ENCODE results near the gene CRLF2.
"Not testable (repeated sequence)": the region's sequence is repeated elsewhere in the genome, so short reads cannot be mapped to it uniquely, and the experiment has no call there.

The CRLF2 gene

DNA sequence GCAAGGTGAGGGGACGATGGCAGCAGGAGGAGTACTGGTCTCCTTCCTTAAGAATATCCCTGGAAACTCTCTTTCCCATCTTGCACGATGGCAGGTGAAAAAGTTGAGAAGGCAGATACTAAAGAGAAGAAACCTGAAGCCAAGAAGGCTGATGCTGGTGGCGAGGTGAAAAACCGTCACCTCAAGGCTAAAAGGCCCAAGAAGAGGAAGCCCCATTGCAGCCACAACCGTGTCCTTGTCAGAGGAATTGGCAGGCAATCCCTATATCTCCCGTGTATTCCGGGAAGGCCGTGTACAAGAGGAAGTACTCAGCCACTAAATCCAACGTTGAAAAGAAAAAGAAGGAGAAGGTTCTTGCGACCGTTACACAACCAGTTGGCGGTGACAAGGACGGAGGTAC is 40.0 kb downstream of the CRLF2 start:
- TF ChIP-seq, protein P1, sequence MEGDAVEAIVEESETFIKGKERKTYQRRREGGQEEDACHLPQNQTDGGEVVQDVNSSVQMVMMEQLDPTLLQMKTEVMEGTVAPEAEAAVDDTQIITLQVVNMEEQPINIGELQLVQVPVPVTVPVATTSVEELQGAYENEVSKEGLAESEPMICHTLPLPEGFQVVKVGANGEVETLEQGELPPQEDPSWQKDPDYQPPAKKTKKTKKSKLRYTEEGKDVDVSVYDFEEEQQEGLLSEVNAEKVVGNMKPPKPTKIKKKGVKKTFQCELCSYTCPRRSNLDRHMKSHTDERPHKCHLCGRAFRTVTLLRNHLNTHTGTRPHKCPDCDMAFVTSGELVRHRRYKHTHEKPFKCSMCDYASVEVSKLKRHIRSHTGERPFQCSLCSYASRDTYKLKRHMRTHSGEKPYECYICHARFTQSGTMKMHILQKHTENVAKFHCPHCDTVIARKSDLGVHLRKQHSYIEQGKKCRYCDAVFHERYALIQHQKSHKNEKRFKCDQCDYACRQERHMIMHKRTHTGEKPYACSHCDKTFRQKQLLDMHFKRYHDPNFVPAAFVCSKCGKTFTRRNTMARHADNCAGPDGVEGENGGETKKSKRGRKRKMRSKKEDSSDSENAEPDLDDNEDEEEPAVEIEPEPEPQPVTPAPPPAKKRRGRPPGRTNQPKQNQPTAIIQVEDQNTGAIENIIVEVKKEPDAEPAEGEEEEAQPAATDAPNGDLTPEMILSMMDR (conservative IDR thresholded peaks at IDR 0.05; ENCODE audit: low read depth, low read length), result no peak

DNA sequence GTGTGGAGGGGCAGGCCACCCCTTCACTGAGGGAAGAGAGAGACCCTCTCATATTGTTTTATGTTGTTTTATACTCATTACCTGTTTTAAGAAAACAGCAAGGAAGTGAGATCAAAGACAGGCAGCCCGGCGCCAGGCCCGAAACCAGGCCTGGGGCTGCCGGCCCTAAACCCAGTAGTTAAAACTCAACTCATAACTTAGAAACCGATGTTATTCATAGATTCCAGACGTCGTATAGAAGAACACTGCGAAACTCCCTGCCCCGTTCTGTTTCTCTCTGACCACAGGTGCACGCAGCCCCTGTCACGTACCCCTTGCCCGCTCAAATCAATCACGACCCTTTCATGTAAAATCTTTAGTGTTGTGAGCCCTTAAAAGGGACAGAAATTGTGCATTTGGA is 40.5 kb downstream of the CRLF2 start:
- not testable (repeated sequence) for H3K4me3 ChIP-seq (ENCODE audit: low read depth, low read length)

More for the DNA sequence above, 40.0 kb downstream of the CRLF2 start:
- H3K4me3 ChIP-seq (ENCODE audit: low read depth, low read length), result no peak overlapping the region
- no peak for DNase-seq (ENCODE audit: low read depth)

DNA sequence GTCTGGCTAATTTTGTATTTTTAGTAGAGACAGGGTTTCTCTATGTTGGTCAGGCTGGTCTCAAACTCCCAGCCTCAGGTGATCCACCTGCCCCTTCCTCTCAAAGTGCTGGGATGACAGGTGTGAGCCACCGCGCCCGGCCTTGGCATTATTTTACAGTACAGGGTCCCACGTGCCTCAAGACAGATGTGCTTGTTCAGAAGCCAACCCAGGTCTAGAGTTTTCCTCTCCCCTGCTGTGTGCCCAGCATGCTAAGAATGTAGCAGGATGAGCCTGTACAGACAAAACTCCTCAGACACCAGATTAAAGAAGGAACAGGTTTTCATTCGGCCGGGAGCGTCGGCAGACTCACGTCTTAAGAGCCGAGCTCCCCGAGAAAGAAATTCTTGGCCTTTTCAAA is 42.2 kb downstream of the CRLF2 start:
- H3K4me3 ChIP-seq (ENCODE audit: low read depth, low read length), result no peak overlapping the region
- TF ChIP-seq, protein P1 (conservative IDR thresholded peaks at IDR 0.05; ENCODE audit: low read depth, low read length), result no peak
- DNase-seq (ENCODE audit: low read depth), result peak; percentile 8

More for the DNA sequence above, 40.5 kb downstream of the CRLF2 start:
- DNase-seq (ENCODE audit: low read depth), result not testable (repeated sequence)

DNA sequence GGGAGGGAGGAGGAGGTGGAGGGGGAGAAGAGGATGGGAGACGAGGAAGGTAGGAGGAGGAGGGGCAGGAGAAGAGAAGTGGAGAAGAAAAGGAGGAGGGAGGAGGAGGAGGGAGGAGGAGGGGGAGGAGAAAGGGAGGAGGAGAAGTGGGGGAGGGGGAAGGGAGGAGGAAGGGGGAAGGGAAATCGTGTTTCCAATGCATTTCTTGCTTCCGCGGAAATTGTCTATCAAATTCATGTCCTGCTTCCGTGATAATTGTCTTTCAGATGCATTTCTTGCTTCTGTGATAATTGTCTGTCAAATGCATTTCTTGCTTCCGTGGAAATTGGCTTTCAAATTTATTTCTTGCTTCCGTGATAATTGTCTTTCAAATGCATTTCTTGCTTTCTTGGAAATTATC is 43.3 kb downstream of the CRLF2 start:
- DNase-seq (ENCODE audit: low read depth), result no peak
- no peak overlapping the region for H3K4me3 ChIP-seq (ENCODE audit: low read depth, low read length)
- TF ChIP-seq, protein P1 (conservative IDR thresholded peaks at IDR 0.05; ENCODE audit: low read depth, low read length), result no peak

DNA sequence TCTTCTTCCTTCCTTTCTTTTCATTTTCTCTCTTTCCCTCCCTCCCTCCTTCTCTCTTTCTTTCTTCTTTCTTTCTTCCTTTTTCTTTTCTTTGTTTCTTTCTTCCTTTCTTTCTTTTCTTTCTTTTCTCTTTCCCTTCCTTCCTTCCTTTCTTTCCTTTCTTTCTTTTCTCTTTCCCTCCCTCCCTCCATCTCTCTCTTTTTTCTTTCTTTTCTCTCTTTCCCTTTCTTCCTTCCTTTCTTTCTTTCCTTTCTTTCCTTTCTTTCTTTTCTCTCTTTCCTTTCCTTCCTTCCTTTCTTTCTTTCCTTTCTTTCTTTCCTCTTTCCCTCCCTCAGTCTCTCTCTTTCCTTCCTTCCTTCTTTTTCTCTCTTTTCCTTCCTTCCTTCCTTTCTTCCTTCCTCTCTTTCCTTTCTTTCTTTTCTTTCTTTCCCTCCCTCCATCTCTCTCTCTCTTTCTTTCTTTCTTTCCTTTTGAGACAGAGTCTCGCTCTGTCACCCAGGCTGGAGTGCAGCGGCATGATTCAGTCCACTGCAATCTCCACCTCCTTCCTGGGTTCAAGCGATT is 44.4 kb downstream of the CRLF2 start:
- TF ChIP-seq, protein P1 (conservative IDR thresholded peaks at IDR 0.05; ENCODE audit: low read depth, low read length), result no peak
- H3K4me3 ChIP-seq (ENCODE audit: low read depth, low read length), result no peak overlapping the region
- DNase-seq (ENCODE audit: low read depth), result no peak

DNA sequence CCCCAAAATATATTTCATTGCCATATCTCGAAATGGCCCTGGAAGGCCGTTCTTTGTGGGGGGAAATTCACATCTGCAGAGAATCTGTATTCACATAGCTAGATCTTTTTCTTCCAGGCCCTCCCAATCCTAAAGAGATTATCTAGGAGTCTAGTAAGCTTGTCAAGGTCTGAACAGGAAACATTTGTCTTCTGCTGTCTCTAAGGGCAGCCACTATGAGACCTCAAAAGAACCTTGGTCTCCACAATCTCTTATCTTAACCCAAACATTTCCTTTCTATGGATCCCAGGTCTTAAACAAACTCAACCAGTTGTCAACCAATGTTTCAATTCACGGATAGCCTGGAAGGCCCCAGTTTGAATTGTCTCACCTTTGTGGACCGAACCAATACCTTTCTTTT is 45.0 kb downstream of the CRLF2 start:
- no peak overlapping the region for H3K4me3 ChIP-seq (ENCODE audit: low read depth, low read length)
- TF ChIP-seq, protein P1 (conservative IDR thresholded peaks at IDR 0.05; ENCODE audit: low read depth, low read length), result no peak
- no peak for DNase-seq (ENCODE audit: low read depth)

DNA sequence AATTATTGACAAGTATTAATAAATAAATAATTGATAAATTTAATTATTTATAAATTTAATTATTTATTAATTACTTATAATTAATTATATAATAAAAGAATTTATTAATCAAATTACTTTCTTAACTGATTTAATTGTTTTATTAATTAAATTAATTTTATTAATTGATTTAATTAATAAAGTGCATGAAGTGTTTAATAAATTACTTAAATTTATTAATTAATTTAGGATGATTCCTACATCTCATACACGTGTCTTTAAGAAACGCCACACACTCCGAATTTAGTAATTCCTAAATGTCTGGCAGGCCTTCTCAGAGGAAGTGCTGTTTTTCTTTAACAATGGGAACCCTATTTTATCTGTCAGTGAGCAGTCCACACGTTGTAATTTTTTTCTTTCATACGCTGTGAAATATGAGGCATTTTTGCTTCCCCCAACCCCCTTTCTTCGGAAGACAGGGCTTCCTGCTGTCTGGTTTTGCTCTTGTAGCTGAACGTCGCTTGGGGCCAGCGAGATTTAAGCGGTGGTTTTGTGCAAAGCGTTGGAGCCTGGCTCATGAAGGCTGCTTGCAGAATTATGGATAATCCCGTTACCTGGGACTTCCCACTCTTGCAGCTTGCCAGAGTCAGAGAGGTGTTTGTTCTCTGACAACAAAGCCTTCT is 46.8 kb downstream of the CRLF2 start:
- no peak overlapping the region for H3K4me3 ChIP-seq (ENCODE audit: low read depth, low read length)
- TF ChIP-seq, protein P1 (conservative IDR thresholded peaks at IDR 0.05; ENCODE audit: low read depth, low read length), result no peak
- DNase-seq (ENCODE audit: low read depth), result peak; percentile 5
